Activated CD8-positive, alpha-beta T cell treated with anti-CD3 and anti-CD28 coated beads for 36 hours (primary cell): ENCODE results near the gene PCDHGC5. TPM values are rescaled to one million over a fixed set of nuclear protein-coding genes. Genes with fewer than 3 reads are reported as not detected.

Source experiments
- ATAC-seq: fragments of 200-7000 bp; cut with Tn5 transposase; one replicate; pipeline ENCODE4 v1.10.0; 2021; ENCODE audit warnings: mild to moderate bottlenecking, moderate library complexity
- CTCF ChIA-PET: fragments of 350-600 bp; sonication (Branson Sonifier 250); formaldehyde crosslinking; loops from one replicate; lab custom pipeline; 2021; ENCODE audit warnings: antibody characterized with exemption; lab: Charles Lee
- POLR2A ChIA-PET: fragments of 350-600 bp; sonication (Branson Sonifier 250); formaldehyde crosslinking; loops from one replicate; lab custom pipeline; 2021; ENCODE audit warnings: antibody characterized with exemption; lab: Charles Lee
- DNase-seq: peaks from one replicate; pipeline ENCODE4 v3.0.0-alpha.2; 2020
- H3K27ac Mint-ChIP-seq: one replicate; pipeline ENCODE4 v1.8.0; 2021; ENCODE audit warnings: mild to moderate bottlenecking, mixed read lengths
- H3K27me3 Mint-ChIP-seq: one replicate; pipeline ENCODE4 v1.8.0; 2021; ENCODE audit warnings: mixed read lengths
- H3K36me3 Mint-ChIP-seq: one replicate; pipeline ENCODE4 v1.8.0; 2021; ENCODE audit warnings: low read depth, mixed read lengths
- H3K4me1 Mint-ChIP-seq: one replicate; pipeline ENCODE4 v1.8.0; 2021; ENCODE audit warnings: low read depth, mixed read lengths
- H3K4me3 Mint-ChIP-seq: one replicate; pipeline ENCODE4 v1.8.0; 2021; ENCODE audit warnings: mild to moderate bottlenecking, moderate library complexity, mixed read lengths
- H3K9me3 Mint-ChIP-seq: one replicate; pipeline ENCODE4 v1.8.0; 2021; ENCODE audit warnings: mixed read lengths
- CTCF ChIP-seq: fragments of 200-600 bp; IDR thresholded peaks from one replicate; pipeline ENCODE4 v1.8.0; 2022; ENCODE audit warnings: antibody characterized with exemption, mild to moderate bottlenecking
- intact Hi-C: fragments of 100-400 bp; cut with micrococcal nuclease; formaldehyde crosslinking; loops from one replicate; pipeline ENCODE4 v1.10.0; 2022
- total RNA-seq, 2 experiments: library from RNA; stranded (reverse); gene quantifications; one replicate each; pipeline ENCODE4 v1.2.3, GENCODE V29; 2021

The PCDHGC5 gene
- total RNA-seq, 2 experiments from 2014 or later: not detected

GRCh38 chr5:141489841-141490240 is 960 bp downstream of the PCDHGC5 start:
- H3K4me1 Mint-ChIP-seq: peaks cover 9% of the 10 kb centered on the region

GRCh38 chr5:141490271-141490670 is 1.4 kb downstream of the PCDHGC5 start:
- TF ChIP-seq CTCF: no peak
- POLR2A ChIA-PET: no interaction called here
- H3K27me3 Mint-ChIP-seq: peaks cover 82% of the 10 kb centered on the region
- H3K9me3 Mint-ChIP-seq: no peaks in the 10 kb centered on the region
- CTCF ChIA-PET: no interaction called here
- no peak for DNase-seq
- intact Hi-C loops: no loop called here
- H3K27ac Mint-ChIP-seq: no peak overlapping the region
- H3K36me3 Mint-ChIP-seq: no peaks in the 10 kb centered on the region
- no peak overlapping the region for H3K4me3 Mint-ChIP-seq
- no peak for ATAC-seq
- H3K4me1 Mint-ChIP-seq: peaks cover 6% of the 10 kb centered on the region

More at GRCh38 chr5:141489841-141490240, 960 bp downstream of the PCDHGC5 start:
- POLR2A ChIA-PET: no interaction called here
- Mint-ChIP-seq H3K27me3 (peaks cover 83% of the 10 kb centered on the region), H3K4me3 (no peak overlapping the region), H3K36me3 (no peaks in the 10 kb centered on the region), H3K27ac (no peak overlapping the region), H3K9me3 (no peaks in the 10 kb centered on the region)
- intact Hi-C loops: no loop called here
- no peak for DNase-seq
- no peak for ATAC-seq
- TF ChIP-seq CTCF: no peak
- CTCF ChIA-PET: interaction anchor here (0.7 to 1.8 kb wide), 4 partner anchors 9 to 74 kb away, joined by 3 to 8 read pairs (median 6); no protein-coding TSS in a partner anchor

GRCh38 chr5:141490771-141491170 is 1.9 kb downstream of the PCDHGC5 start:
- intact Hi-C loops: no loop called here
- no peak for TF ChIP-seq CTCF
- Mint-ChIP-seq H3K4me1 (peaks cover 8% of the 10 kb centered on the region), H3K9me3 (no peaks in the 10 kb centered on the region), H3K36me3 (no peaks in the 10 kb centered on the region), H3K27ac (no peak overlapping the region), H3K27me3 (peaks cover 83% of the 10 kb centered on the region), H3K4me3 (no peak overlapping the region)
- CTCF ChIA-PET: interaction anchor here (1.4 kb wide), 1 partner anchor 70 kb away, joined by 3 read pairs; the partner anchor contains the start of gene PCDHGA11
- DNase-seq: no peak
- no peak for ATAC-seq
- POLR2A ChIA-PET: no interaction called here

- no peaks in the 10 kb centered on the region for H3K9me3 Mint-ChIP-seq
- no peak for TF ChIP-seq CTCF
- ChIA-PET CTCF (interaction anchor here (0.7 to 2.7 kb wide), 6 partner anchors 13 to 78 kb away, joined by 3 to 10 read pairs (median 3); partner anchors contain the start of genes PCDHGA10 and PCDHGA11), POLR2A (interaction anchor here (0.9 kb wide), 1 partner anchor 172 kb away, joined by 4 read pairs; no protein-coding TSS in a partner anchor)
- intact Hi-C loops: no loop called here
- H3K4me3 Mint-ChIP-seq: peak overlapping the region; percentile 68
- no peaks in the 10 kb centered on the region for H3K36me3 Mint-ChIP-seq
- peaks cover 79% of the 10 kb centered on the region for H3K27me3 Mint-ChIP-seq
- DNase-seq (no peak), ATAC-seq (no peak)
- peak overlapping the region; percentile 25 for H3K27ac Mint-ChIP-seq
- peaks cover 8% of the 10 kb centered on the region for H3K4me1 Mint-ChIP-seq
Observed at GRCh38 chr5:141491323-141492167, 2.7 kb downstream of the PCDHGC5 start.
